CD4-positive, CD25-positive, alpha-beta regulatory T cell (primary cell): ENCODE data around the gene IGFBP4. TPM values are rescaled to one million over a fixed set of nuclear protein-coding genes. Genes with fewer than 3 reads are reported as not detected.
A peak's percentile ranks its signal among the peaks of the same experiment; 100 is the strongest.

Experiments used
- ATAC-seq, 2 donors: fragments of 150-1000 bp; cut with Tn5 transposase; one replicate each; pipeline ENCODE4 v1.10.0; 2021; ENCODE audit warnings: low read depth in 2 of 2, moderate number of reproducible peaks in 2 of 2, moderate library complexity in 1 of 2
- DNase-seq, 3 donors: peaks; one replicate each; pipeline versions ENCODE4 v3.0.0 to v3.0.0-alpha.2; 2012 to 2022; ENCODE audit warnings: mixed read lengths in 1 of 3
- H3K27ac ChIP-seq: one replicate; pipeline ENCODE4 v1.7.0; 2013; ENCODE audit warnings: mild to moderate bottlenecking, low read length; ENCODE audit not compliant: insufficient read depth, poor library complexity, severe bottlenecking
- H3K27me3 ChIP-seq: one replicate; pipeline ENCODE4 v1.7.0; 2013; ENCODE audit warnings: low read length; ENCODE audit not compliant: control insufficient read depth, insufficient read depth
- H3K36me3 ChIP-seq: one replicate; pipeline ENCODE4 v1.7.0; 2013; ENCODE audit warnings: mild to moderate bottlenecking, low read length, moderate library complexity; ENCODE audit not compliant: control insufficient read depth, insufficient read depth
- H3K4me1 ChIP-seq: 2 replicates; pipeline ENCODE4 v1.7.0; 2013; ENCODE audit warnings: mild to moderate bottlenecking, low read length; ENCODE audit not compliant: insufficient read depth, control insufficient read depth, poor library complexity, severe bottlenecking
- H3K4me3 ChIP-seq: one replicate; pipeline ENCODE4 v1.7.0; 2013; ENCODE audit warnings: low read depth, mild to moderate bottlenecking, low read length, moderate library complexity
- H3K9me3 ChIP-seq, 2 experiments: 1 replicate in 1 of 2; 2 replicates in 1 of 2; pipeline ENCODE4 v1.7.0; 2013; ENCODE audit warnings: low read length in 2 of 2, mild to moderate bottlenecking in 1 of 2, moderate library complexity in 1 of 2; ENCODE audit not compliant: control insufficient read depth in 2 of 2
- H3K27ac Mint-ChIP-seq, 3 donors: one replicate each; pipeline ENCODE4 v1.8.0; 2020 to 2022; ENCODE audit warnings: mild to moderate bottlenecking in 3 of 3, mixed read lengths in 3 of 3, moderate library complexity in 2 of 3
- H3K27me3 Mint-ChIP-seq: one replicate; pipeline ENCODE4 v1.8.0; 2022; ENCODE audit warnings: mild to moderate bottlenecking, mixed read lengths
- H3K36me3 Mint-ChIP-seq: one replicate; pipeline ENCODE4 v1.8.0; 2020; ENCODE audit warnings: mixed read lengths
- H3K4me1 Mint-ChIP-seq, 4 donors: one replicate each; pipeline ENCODE4 v1.8.0; 2020 to 2022; ENCODE audit warnings: mixed read lengths in 4 of 4, mild to moderate bottlenecking in 1 of 4
- H3K4me3 Mint-ChIP-seq, 4 donors: one replicate each; pipeline ENCODE4 v1.8.0; 2020 to 2022; ENCODE audit warnings: mild to moderate bottlenecking in 4 of 4, mixed read lengths in 4 of 4, moderate library complexity in 3 of 4
- H3K9me3 Mint-ChIP-seq, 7 donors: one replicate each; pipeline ENCODE4 v1.8.0; 2020 to 2022; ENCODE audit warnings: mixed read lengths in 7 of 7, mild to moderate bottlenecking in 3 of 7, moderate library complexity in 2 of 7
- polyA plus RNA-seq, 4 donors: library from polyadenylated mRNA; unstranded; fragments of 300-500 nt; fragmentation: Illumina TruSeq; gene quantifications; one replicate each; pipeline ENCODE4 v1.2.3, GENCODE V29; 2021
- total RNA-seq: library from RNA; stranded (reverse); gene quantifications from one replicate; pipeline ENCODE4 v1.2.3, GENCODE V29; 2022

The IGFBP4 gene
- total and polyA plus RNA-seq, 5 donors from 2014 or later = 0.63 to 3.7 (median 1.2) TPM

GRCh38 chr17:40464392-40464855 lies 21.2 kb downstream of the IGFBP4 start:
- H3K4me3 ChIP-seq = no peak overlapping the region
- no peaks in the 10 kb centered on the region for H3K4me1 ChIP-seq
- Mint-ChIP-seq H3K36me3 (no peaks in the 10 kb centered on the region), H3K27ac (no peak overlapping the region), H3K9me3 (peaks cover 0 to 2% (median 0%) of the 10 kb centered on the region in 7 donors), H3K4me3 (peak overlapping the region in 1 of 4 donors; percentile 62), H3K4me1 (no peaks in the 10 kb centered on the region), H3K27me3 (peaks cover 25% of the 10 kb centered on the region)
- no peak for ATAC-seq
- no peak for DNase-seq
- no peaks in the 10 kb centered on the region for H3K27me3 ChIP-seq
- H3K36me3 ChIP-seq = no peaks in the 10 kb centered on the region
- no peaks in the 10 kb centered on the region for H3K9me3 ChIP-seq
- no peak overlapping the region for H3K27ac ChIP-seq

- H3K36me3 Mint-ChIP-seq = no peaks in the 10 kb centered on the region
- H3K36me3 ChIP-seq = no peaks in the 10 kb centered on the region
- peaks cover 0 to 4% (median 0%) of the 10 kb centered on the region in 7 donors for H3K9me3 Mint-ChIP-seq
- H3K27ac Mint-ChIP-seq = no peak overlapping the region
- no peaks in the 10 kb centered on the region for H3K9me3 ChIP-seq
- H3K4me3 Mint-ChIP-seq = no peak overlapping the region
- H3K4me3 ChIP-seq = no peak overlapping the region
- no peak for DNase-seq
- ATAC-seq = no peak
- peaks cover 30% of the 10 kb centered on the region for H3K27me3 Mint-ChIP-seq
- peaks cover 2% of the 10 kb centered on the region for H3K27me3 ChIP-seq
- no peaks in the 10 kb centered on the region for H3K4me1 ChIP-seq
- H3K27ac ChIP-seq = no peak overlapping the region
- no peaks in the 10 kb centered on the region for H3K4me1 Mint-ChIP-seq
Observed at GRCh38 chr17:40466298-40466971, 23.2 kb downstream of the IGFBP4 start.

DNA sequence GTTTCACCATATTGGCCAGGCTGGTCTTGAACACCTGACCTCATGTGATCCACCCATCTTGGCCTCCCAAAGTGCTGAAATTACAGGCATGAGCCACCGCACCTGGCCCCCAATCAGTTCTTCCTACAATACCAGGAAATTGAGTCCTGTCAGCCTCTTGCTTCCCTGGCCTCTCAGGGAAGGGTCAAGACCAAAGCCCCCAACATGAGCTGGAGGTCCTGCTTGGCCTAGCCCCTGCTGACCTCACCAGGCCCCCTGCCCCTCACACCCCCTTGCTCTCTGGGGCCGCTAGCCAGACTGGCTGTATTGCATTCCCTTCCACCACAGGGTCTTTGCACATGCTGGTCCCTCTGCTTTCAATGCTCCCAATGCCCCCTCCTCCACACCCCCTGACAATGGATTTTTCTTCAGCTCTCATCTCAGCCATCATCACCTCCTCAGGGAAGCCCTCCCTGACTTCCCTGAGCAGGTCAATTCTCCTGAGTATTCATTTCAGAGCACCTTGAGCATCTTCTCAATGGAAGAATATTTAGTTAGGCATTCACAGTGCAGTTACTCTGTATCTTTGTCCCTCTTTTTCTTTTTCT lies 24.1 kb downstream of the IGFBP4 start:
- Mint-ChIP-seq H3K4me1 (no peaks in the 10 kb centered on the region), H3K27me3 (peaks cover 29% of the 10 kb centered on the region), H3K9me3 (peaks cover 0 to 4% (median 0%) of the 10 kb centered on the region in 7 donors), H3K27ac (no peak overlapping the region), H3K4me3 (no peak overlapping the region), H3K36me3 (no peaks in the 10 kb centered on the region)
- ATAC-seq (no peak), DNase-seq (no peak)
- Histone ChIP-seq H3K4me3 (no peak overlapping the region), H3K36me3 (no peaks in the 10 kb centered on the region), H3K27ac (no peak overlapping the region), H3K27me3 (peaks cover 2% of the 10 kb centered on the region), H3K9me3 (no peaks in the 10 kb centered on the region), H3K4me1 (no peaks in the 10 kb centered on the region)

DNA sequence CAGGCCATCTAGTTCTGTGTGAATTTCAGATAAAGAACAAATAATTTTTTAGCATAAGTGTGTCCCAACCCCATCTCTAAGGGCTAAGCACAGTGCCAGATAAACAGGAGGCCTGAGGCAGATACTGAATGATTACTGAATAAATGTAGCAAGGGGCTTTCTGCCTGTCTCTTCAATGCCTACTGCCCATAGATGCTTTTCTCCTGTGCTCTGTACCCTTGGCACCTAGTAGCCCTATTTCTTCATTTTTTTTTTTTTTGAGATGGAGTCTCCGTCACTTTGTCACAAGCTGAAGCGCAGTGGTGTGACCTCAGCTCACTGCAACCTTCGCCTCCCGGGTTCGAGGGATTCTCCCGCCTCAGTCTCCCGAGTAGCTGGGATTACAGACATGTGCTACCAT lies 25.3 kb downstream of the IGFBP4 start:
- no peak overlapping the region for H3K27ac ChIP-seq
- peaks cover 2% of the 10 kb centered on the region for H3K27me3 ChIP-seq
- H3K4me3 ChIP-seq = no peak overlapping the region
- H3K9me3 ChIP-seq = no peaks in the 10 kb centered on the region
- Mint-ChIP-seq H3K36me3 (no peaks in the 10 kb centered on the region), H3K9me3 (peaks cover 0 to 4% (median 0%) of the 10 kb centered on the region in 7 donors), H3K27me3 (peaks cover 25% of the 10 kb centered on the region), H3K27ac (no peak overlapping the region), H3K4me1 (peaks cover 0 to 2% (median 0%) of the 10 kb centered on the region in 4 donors), H3K4me3 (no peak overlapping the region)
- DNase-seq (no peak), ATAC-seq (no peak)
- H3K4me1 ChIP-seq = no peaks in the 10 kb centered on the region
- no peaks in the 10 kb centered on the region for H3K36me3 ChIP-seq

DNA sequence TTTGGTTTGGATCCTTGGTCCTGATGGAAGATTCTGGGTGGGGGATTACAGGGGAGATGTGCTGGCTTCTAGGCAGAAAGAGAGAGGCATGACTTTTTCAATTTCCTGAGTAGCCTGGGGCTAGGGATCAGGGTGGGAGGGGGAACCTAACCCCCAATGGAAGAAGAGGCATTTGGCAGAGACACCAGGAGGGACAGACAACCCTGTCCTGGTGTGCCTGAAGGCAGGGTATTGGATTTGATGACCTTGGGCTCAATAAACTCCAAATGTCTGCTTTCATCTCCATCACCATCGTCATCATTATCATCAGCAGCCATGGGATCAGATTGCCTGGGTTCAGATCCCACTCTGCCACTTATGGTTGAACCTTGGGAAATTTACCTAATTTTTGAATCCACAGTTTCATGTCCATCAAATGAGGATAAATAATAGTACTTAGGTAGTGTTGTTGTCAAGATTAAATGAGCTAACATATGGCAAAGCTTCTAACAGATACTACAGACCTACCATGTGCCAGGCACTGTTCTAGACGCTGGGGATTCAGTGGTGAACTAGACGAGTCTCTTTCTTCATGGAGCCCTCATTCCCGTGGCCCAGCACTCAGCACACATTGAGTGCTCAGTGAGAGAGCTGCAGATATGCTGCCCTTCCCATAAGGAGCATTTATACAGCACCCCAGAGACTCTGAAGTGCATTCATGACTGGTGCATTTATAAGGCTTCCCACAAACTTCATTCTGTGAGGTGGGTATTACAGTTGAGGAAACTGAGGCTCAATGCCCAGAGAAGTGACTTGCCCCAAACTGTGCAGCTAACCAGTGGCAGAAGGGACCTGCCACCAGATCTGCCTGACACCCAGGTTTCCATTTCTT lies 26.8 kb downstream of the IGFBP4 start:
- Histone ChIP-seq H3K4me3 (no peak overlapping the region), H3K27ac (no peak overlapping the region), H3K4me1 (no peaks in the 10 kb centered on the region), H3K36me3 (no peaks in the 10 kb centered on the region), H3K27me3 (peaks cover 2% of the 10 kb centered on the region), H3K9me3 (no peaks in the 10 kb centered on the region)
- H3K9me3 Mint-ChIP-seq = peaks cover 0 to 2% (median 0%) of the 10 kb centered on the region in 7 donors
- DNase-seq = no peak
- peaks cover 22% of the 10 kb centered on the region for H3K27me3 Mint-ChIP-seq
- no peak overlapping the region for H3K4me3 Mint-ChIP-seq
- peaks cover 0 to 2% (median 0%) of the 10 kb centered on the region in 4 donors for H3K4me1 Mint-ChIP-seq
- H3K27ac Mint-ChIP-seq = no peak overlapping the region
- H3K36me3 Mint-ChIP-seq = no peaks in the 10 kb centered on the region
- no peak for ATAC-seq

GRCh38 chr17:40470932-40471828 lies 27.9 kb downstream of the IGFBP4 start:
- no peak overlapping the region for H3K27ac Mint-ChIP-seq
- Histone ChIP-seq H3K4me3 (no peak overlapping the region), H3K4me1 (no peaks in the 10 kb centered on the region), H3K27me3 (peaks cover 2% of the 10 kb centered on the region), H3K9me3 (no peaks in the 10 kb centered on the region), H3K27ac (no peak overlapping the region), H3K36me3 (no peaks in the 10 kb centered on the region)
- H3K4me1 Mint-ChIP-seq = peaks cover 0 to 2% (median 0%) of the 10 kb centered on the region in 4 donors
- H3K36me3 Mint-ChIP-seq = no peaks in the 10 kb centered on the region
- peaks cover 0 to 2% (median 0%) of the 10 kb centered on the region in 7 donors for H3K9me3 Mint-ChIP-seq
- peaks cover 16% of the 10 kb centered on the region for H3K27me3 Mint-ChIP-seq
- ATAC-seq (no peak), DNase-seq (no peak)
- no peak overlapping the region for H3K4me3 Mint-ChIP-seq
